Activated CD4-positive, alpha-beta T cell treated with anti-CD3 and anti-CD28 coated beads, Interleukin-2, amount 50 U/mL, for 24 hours (primary cell): ENCODE results near the gene ARPP21.

Experiments
- DNase-seq, 2 donors: peaks; one replicate each; pipeline ENCODE4 v3.0.0-alpha.2; 2020; ENCODE audit warnings: low read depth in 1 of 2, low spot score in 1 of 2

The ARPP21 gene

DNA sequence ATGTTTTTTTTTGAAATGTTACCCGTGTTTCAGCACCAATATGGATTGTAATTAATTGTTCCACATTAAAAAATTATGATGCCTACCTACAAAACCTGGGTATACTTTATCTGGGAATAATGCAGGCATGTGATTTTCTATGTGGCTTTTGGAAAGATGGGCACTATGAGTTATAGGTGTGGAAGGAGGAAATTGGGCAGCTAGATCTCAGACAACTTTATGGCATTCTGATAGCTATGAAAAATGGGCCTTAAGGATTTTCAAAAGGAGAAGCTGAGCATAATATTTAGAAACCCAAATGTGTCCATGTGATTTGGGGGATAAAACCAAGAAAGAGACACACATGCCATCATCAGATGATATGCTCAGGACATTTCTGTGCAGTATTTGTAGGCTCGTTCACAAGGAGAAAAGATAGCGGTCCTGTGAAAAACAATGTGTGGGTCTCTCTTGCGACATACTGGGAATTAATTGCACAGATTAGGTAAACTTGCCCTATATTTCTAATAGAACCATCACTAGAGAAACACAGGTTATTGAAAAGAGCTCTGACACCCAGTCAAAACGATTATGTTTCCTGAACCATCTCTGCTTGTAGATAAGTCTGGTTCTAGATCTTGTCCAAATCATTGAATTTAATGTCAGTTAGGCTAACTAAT, 35.3 kb downstream of the ARPP21 start:
- DNase-seq, result no peak

DNA sequence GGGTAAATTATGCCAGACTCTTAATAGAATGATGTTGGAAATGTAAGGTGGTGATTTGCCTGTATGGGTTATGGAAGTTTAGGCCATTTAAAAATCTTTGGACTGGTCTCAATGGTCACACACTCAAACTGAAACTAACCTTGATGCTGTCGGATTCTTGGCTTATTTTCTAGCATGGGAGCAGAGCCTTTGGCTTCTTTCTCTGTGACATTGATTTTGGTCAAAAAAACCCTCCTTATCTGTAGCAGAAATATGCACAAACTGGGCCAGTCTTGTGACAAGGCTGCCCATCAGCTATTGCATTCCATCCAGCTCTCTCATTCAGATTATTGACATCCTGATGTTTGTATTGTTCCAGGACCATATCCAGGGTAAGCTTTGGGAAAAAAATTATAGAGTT, 35.9 kb downstream of the ARPP21 start:
- DNase-seq, result no peak

DNA sequence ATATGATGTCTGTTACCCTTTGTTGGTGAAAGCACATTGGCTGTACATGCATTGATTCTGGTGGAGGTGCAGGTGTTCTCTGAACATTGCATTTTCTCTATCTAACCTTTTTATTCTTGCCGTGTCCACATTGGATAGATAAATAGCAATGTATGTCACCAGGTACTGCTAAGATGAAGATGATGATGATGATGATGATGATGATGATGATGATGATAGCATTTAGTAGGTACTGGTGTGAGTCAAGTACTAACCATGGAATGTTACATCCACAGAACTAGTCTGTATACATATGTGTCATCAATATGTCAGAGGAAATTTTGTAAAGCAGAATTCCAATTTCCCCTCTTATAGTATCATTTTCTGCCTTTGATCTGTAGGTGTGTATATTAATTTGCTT, 36.3 kb downstream of the ARPP21 start:
- DNase-seq, result no peak

DNA sequence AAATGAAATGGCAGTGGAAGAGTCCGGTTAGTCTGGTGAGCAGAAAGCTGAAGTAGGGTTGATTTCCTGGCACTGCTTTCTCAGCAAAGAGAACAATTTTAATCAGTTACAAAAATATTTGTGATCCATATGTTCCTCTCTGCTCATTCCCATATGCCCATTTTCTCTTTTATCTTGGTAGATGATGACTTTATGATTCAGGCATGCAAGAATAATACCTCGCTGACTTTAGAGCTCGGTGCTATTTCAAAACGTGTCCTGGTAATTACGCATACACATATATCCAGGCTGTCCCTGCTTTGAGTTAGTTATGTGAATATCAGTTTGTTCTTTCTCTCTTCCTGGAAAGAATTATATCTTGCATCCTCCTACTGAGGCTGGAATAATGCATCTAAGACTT, 38.5 kb downstream of the ARPP21 start:
- no peak for DNase-seq

DNA sequence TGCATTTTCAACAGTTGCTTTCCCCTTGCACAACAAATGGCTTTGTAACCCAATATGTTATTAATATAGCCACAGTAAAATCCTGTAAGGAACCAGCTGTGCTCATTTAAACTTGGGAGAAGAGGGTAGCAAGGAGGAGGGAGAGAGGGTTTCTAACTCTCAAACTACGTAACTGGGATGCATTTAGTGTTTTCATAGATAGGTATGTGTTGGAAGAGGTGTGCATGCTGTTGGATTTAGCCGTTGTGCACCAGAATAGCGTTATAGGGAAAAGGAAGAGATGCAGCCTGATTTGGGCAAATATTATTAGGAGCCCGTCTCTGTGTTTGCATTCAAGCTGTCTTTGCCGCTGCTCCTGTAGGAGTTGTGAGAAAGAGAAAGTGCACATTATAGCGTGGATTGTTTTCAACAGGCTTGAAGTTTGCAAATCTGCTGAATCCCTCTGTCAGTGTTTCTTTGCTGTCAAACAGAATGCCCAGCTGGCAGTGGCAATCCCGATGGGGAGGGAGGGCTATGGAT, 39.4 kb downstream of the ARPP21 start:
- DNase-seq, result no peak

DNA sequence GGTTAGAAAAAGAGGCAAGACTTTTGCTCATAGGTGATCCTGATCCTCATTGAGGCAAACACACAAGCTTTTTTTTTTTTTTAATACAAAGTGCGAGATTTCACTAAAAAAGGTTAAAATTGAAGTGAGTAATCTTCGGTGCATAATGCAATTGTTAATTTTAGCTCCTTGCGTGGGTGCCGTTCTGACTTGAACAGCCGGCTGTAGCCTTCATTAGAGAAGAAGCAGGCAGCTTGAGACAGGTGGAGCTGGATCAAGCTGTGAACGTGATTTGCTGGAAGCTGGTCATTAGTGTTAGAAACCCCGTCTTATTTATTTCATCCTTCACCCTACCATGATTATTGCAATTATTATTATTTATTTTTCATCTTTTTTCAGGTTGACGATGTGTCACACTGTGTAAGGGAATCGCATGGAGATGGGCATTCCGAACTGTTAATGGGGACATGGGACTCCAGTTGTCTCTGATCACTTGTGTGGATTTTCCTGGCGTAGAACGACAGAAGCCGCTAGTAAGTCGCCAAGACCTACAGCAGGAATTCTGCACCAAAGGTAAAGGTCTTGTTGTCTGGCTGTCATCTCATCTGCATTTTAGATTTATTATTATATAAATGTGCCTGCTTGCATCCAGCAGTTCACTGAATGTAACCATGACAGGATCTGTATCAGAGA, 40.2 kb downstream of the ARPP21 start:
- DNase-seq, result no peak

DNA sequence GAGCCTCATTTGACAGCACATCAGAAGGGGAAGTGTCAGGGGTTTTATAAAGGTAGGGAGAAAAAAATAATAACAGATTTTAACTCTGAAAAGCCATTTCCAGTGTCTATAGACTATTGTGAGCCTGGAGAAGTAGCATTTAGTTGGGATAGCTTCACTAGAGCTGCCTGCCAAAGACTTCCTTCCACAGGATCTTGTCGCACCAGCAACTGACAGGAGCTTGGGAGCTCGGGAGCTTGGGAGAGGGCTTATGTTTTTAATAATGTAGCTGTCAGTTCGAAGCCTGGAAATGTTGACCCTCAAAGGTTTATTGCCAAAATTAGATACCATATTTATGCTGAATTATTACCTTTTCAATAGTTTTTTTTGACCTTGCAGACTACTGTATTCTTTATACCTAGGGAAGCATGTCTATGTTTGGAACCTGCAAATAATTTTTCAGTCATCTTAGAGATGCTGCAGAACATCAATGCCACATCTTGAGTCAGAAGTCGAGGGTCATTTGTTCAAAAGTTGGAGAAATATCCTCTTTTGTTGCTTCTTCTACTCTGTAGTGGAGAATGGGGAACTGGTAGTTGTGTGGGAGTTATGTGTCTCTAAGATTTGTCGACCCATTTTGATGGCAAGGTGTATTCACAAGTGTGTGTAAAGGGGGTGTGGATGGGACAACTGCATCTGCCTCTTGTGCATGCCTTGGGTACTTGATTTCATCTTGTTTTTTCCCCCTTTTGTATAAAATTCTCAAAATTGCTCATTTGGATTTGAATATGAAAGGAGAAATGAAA, 41.7 kb downstream of the ARPP21 start:
- DNase-seq, result no peak

DNA sequence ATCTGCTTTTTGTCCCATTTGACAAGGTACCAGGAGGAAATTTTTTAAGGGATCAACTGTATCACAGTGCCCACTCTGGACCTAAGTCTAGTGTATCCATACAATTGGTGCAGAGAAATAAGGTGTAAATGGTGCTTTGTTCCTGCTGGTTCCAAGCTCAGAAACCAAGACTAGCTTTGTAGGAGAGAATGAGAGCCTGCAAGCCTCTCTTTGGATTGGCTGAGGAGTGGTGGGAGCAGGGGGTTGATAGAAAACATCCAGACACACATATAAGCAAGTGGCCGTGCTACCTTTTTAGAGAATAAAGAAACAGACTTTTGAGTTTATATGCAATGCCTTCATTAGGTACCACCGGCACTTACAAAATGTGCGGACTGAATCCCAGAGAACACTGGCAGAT, 45.8 kb downstream of the ARPP21 start:
- DNase-seq, result no peak

DNA sequence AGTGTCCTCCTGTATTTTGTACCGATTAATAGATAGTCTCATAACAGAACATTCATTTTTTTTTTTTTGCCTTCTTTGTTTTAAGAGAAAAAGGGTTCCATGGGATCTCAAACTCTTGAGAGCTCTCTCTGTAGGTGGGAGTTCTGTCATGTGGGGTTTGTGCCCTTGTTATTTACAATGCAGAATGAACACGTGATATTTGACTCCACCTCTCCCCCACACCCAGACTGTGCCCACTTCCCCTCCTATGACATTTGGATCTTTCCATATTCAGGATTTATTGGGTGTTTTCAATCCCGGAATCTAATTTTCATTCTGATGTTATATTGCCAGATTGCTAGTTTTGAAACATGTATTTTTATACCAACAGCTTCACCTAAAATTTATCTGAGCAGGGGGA, 49.5 kb downstream of the ARPP21 start:
- no peak for DNase-seq

DNA sequence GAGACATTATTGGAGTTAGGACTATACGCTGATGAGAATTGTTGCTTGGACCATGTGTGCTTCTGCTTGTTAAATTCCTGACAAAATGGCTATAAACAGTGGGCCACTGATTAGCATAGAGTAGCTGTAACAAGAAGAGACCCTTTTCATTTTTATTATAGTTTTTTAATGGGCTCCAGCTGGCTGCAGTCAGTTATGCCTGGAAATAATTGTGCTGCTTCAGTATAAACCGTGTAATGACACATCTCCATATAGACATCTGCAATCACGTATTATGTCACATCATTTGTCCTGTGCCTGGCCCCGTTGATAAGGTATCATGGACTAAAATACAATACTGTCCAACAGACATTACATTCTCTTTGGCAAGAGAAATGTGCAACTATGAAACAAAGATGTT, 50.9 kb downstream of the ARPP21 start:
- no peak for DNase-seq

DNA sequence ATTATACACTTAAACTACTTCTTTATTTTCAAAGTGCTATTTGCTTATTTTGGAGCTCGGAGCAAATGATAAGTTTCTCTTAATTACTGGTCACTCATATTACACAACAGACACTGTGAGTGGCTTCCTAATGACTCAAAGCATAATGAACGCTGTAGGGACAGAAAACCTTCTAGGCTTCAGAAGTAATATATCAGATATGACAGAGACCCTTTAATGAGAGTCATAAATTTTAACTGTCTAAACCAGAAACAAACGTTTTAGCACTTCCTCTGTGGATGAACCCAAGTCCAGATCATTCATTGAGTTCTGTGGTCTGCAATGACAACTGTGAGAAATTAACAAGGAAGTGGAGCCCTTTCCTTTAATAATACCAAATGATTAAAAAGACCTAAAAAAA, 66.6 kb downstream of the ARPP21 start:
- no peak for DNase-seq

DNA sequence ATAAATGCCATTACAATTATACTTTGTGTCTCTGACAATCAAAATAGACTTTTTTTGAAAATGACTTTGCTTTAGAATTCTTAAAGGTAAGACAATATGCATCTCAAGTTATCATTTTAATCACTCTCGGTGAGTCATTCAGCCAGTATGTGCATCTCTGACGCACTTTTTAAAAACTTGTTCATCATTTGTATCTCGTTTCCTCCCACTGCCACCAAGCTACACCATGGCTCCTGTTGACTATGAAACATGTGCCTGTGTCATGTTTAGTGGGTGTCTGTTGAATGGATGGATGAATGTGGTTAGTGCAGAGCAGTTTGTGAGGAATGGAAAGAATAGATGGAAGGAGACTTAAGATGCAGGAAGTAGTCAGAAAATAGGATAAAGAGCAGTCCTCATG, 68.6 kb downstream of the ARPP21 start:
- no peak for DNase-seq

DNA sequence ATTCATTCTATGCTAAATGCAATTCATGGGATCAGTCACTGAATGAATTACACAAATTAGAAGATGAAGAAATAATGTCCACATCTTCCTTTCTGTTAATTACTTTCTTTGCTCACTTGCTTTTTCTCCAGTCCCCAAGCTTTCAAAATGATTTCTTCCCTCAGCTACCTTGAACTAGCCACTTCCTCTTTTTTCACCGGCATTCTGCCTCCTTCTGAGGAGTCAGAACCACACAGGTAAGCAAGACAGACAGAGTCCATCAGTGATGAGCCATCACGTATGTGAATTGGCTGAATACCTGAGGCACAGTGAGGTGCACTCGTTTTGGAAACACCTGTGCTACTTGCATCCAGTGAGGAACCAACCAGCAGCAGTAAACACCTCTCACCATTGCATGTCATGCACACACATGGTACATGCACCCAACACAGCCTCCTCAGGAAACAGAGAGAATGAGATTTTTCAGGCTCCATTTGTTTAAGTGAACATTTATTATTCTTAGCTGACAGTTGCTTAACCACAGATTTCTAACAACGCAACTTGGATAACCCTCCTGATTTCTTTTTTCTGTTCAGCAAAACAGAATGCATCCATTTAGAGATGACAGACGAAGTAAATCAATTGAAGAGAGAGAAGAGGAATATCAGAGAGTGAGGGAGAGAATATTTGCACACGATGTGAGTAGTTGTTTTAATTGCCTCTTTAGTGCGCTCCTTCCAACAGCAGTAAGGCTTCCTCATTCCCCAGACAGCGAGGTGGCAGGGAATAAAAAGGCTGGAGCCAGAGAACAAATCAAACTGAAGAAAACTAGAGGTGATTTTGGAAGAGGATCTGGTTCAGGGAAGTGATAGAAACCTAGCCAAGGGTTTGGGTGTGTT, 69.3 kb downstream of the ARPP21 start:
- DNase-seq, result no peak

DNA sequence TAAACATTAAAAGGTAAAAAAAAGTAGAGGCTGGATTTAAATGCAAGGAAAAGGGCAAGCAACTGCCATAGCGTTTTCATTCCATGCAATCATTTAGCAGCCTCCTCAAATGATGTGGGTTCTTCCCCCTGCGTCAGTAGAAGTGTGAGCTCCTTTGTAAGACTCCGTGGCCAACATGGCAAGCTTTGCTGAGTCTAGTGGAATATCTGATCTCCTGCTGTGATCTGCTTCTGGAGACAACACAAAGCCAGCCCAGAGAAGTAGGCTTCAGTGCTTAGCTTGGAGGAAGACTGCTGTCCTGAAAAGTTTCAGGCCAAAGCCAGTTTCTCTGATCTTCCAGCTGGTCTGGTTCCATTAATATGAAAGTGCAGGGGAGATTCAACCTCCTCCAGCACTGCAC, 70.4 kb downstream of the ARPP21 start:
- no peak for DNase-seq

DNA sequence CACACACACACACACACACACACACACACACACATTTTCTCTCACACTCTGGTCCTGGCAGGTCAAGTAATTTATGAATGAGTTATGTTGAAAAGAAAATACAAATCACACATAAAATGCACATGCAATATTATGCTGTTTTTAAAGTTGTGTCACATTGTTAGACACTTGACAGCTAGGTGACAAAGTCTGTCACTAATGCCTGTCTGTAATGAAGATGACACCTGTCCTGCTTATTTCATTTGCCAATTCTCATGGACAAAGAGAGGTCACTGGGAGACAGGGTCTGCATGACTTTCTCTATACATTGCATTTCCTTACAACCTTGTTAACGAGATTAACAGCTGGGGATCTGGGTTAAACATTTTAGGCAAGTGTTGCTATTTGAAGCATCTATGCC, 71.2 kb downstream of the ARPP21 start:
- DNase-seq, result no peak

DNA sequence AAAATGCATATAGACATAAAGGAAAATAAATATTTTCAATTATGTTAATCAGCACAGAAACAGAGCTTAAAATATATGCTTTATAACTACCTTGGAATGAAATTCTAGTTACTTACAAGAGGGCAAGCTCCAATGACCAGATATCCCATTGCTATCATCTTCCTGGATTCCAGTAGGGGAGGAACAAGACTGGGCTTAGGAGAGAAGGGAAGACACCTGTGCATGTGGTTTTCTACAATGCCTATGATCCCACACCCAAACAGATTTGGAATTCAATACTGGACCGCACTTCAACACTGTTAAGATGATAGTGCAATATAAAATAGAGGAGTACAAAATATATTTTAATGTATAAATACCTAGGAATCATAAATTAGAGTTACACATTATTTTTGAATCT, 79.6 kb downstream of the ARPP21 start:
- DNase-seq, result no peak

DNA sequence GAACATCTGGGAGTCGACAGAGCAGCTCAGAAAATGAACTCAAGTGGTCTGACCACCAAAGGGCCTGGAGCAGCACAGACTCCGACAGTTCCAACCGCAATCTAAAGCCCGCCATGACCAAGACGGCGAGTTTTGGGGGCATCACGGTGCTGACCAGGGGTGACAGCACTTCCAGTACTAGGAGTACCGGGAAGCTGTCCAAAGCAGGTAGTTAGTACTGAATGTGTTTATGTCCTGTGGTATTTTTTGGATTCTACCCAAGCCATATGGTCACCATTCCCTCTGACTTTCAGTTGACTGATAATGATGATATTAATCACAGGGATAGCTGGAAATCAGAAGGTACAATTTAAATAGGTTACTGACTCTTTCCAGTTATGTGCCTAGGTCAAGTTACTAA, 82.3 kb downstream of the ARPP21 start:
- no peak for DNase-seq

DNA sequence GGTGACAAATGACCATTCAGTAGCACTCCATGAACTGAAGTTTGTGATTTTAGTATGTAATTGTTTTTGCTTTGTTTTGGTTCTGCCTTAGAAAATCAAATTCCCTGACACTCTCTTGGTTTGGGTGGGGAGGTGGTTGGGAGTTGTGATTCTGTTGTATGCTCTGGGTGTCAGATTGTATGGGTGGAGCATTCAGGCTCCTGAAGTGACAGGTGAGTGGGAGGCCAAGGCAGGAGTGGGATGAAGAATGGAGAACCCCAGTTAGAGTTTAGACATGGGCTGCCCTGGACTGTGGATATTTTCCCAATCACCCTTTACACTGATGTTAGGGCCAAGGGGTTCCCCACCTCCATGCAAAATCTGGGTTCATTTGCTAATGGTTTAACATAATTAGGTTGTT, 83.6 kb downstream of the ARPP21 start:
- no peak for DNase-seq

DNA sequence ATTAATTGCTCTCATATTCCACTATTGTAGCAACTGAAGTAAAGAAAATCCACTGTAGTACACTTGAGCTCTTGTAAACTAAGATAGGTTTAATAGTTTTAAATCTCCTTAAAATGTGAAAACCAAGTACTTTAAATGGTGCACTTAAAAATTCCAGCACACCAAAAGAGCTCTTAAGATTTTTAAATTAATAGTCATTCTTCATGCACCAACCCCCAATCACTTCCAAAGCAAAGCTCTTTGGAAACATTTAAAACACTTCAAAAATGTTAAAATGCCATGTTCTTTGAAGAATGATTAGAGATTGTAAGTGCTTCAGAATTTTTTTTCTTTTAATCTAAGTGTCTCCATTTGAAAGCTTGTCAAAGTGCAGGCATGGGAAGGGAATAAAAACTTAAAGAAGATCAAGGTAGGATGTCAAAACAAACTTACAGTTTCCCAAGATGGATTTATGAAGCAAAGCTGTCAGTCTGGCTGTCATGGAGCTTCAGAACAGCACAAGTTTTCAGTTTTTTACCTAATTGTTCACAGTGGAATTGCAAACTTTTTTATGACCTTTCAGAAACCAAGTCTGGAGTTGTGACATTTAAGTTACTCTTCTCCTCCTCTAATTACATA, 84.3 kb downstream of the ARPP21 start:
- no peak for DNase-seq

DNA sequence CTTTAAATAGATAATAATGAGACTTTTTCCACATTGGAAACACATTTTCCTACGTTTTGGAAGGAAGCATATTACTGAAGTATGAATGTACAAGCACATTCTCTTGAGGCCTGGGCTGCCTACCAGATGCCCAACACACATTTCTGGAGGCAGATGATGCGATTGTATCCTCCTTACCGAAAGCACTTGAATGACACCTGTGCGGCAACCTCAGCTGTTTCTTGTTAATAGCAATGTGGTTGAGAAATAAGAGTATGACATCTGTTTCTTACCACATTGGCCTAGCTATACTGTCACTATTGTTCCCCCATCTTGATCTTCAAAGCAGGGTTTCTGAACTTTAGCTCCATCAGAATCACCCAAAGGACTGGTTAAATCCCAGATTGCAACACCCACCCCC, 84.8 kb downstream of the ARPP21 start:
- DNase-seq, result no peak

DNA sequence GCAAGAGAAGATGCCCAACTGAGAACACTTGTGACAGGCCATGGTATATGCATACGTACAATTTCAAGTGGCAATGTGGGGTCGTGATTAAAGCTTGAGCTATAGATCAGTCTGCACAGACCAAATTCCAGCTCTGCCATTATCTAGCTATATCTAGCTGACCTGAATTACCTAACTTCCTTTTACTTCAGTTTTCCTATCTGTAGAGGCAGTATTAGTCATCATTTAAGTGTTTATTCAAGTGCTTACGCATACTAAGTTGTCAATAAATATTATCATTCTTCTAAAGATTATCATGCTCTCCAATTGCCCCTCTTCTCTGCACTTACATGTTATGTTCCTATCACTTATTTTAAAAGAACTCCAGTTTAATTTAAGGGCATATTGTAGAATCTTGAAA, 87.9 kb downstream of the ARPP21 start:
- DNase-seq, result no peak
